SIG-M5 treated with dmso at 0.1 percent for 504 hours (cell line): ENCODE measurements around the gene PLXNA2.

ENCODE experiments used
- DNase-seq: peaks from one replicate; lab custom pipeline; 2025; ENCODE audit not compliant: unreplicated experiment; lab: John Stamatoyannopoulos, UW

PLXNA2 gene

GRCh38 chr1:208243967-208244916 is at the start of gene PLXNA2:
PLXNA2 (minus strand) TSS chr1:208244384; CDS start chr1:208217922, 26,462 bp downstream.
- DNase-seq = peak; percentile 87

DNA sequence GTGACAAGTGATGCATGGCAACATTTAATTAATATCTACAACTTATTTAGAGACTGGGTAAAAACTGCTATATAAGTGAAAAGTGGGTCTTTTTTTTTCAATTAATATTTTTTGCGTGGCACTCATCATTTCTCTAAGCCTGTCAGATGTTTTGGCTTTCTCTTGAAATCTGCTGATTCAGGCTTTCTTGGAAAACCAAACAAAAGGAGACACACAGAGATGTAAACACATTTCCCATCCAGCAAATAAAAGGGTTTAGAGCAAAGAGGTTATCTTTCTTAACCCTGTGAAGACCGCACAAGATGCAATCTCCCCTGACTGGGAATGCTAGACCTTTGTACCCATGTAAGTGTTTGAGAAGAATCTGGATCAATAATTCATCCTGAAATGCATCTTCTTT is 48.7 kb upstream of the PLXNA2 start:
- no peak for DNase-seq

DNA sequence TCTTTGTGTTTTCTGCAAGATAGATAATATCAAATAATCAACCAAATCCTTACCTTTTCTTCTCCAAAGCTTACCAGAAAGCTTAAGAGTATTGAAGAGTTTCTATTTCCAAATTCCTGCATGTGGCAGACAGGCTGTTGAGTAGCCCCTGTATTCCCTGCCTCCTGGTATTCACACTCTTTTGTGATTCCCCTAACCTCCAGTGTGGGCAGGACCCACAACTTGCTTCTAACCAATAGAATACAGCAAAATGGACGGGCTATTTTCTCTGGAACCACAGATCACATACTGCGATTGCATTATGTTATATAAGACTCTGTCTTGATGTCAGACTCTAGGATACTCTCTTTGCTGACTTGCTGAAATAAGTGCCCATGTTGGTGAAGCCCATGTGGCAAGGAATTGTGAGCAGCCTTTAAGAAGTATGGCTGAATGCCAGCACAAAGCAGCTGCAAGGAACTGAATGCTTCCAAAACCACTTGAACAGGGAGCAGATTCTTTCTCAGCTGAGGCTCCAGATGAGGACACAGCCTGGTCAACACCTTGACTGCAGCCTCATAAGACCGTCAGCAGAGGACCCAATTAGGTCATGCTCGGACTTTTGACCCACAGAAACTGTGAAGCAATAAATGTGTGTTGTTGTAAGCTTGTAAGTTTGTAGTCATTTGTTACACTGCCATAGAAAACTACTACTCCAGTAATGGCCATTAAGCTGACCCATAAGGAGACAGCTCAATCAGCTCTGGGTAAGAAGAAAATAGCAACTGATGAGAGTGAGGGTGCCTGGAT is 47.9 kb upstream of the PLXNA2 start:
- no peak for DNase-seq

DNA sequence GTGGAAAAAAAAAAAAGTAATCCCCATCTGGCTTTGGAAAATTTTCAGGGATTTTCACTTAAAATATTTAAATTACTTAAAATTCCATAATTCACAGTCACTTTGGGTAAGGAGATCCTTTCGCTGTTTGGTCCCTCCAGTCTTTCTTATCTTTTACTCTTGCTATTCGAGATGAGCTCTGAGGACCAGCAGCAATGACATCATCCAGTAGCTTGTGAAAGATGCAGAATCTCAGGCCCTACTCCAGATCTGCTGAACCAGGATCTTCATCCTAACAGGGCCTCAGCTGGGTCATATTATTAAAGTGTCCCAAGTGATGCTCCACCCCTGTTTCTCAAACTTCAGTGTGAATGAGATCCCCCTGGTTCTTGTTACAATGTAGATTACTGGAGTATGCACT is 46.9 kb upstream of the PLXNA2 start:
- DNase-seq = no peak

DNA sequence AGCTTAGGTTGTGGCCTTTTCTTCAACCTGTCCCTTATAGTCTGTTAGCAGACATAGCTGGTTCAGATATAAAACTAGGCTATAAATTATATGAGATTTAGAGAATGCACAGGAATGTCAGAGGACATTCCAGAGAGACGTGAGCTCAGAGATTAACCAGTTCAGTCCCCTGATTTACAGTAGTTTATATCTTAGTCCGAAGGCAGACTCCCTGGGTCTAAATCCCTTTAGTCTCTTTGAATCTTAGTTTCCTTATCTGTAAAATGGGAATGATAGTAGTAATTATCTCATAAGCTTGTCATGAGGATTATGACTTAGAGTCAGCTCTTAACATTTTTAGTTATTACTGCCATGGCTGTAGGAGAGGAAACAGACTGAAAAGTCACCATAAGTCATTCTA is 45.5 kb upstream of the PLXNA2 start:
- no peak for DNase-seq

GRCh38 chr1:208288495-208288894 is 44.3 kb upstream of the PLXNA2 start:
- DNase-seq = no peak

GRCh38 chr1:208280681-208281450 is 36.7 kb upstream of the PLXNA2 start:
- DNase-seq = no peak

DNA sequence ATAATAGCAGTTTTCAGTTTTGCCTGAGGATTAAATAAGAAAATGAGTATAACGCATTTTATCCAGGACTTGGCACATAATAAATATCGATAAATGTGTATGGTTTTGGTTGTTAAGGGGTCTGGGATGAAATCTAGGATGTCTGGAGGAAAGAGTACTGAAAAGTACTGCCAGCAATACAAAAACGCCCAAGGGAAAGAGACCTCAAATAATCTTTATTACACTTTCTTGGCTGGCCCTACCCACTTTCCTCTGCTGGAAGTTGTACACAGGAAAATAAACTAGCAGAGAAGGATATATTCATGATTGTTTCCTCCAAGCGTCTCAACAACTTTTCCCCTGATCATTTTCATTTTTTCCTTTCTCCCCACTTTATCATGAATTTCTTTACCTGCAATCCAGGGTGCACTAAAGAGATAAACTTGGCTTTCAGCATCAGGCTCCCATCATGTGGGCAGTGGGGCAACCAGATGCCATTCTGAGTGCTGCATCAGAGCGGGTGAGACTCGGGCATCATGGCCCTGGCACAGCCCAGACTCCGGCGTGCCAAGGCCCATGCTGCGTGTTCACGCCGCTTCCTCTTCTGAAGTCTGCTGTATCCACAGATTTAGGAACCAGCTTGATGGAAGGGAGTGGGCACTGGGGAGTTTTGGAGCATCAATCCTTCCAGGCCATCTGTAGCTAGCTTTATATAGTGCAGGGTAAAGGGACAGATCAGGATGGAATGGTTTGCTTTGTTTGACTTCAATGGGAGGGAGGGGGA is 35.8 kb upstream of the PLXNA2 start:
- no peak for DNase-seq

DNA sequence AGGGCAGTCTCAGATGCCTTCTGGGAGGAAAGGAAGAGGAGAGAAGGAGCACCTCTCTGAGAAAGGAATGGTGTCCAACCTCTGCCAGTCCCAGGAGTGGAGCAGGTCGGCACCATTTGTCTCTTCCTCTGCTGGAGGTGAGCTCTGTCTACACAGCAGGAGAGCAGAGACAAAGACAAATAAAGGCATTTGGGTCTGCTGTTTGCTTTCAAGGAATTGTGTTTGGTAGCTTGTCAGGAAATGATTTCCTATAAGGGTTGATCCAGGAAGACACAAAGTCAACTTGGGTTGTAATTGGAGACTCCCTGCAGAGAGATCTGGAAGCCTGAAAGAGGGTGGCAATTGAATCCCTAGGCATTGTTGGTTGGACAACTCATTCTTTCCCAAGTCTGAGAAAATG is 34.5 kb upstream of the PLXNA2 start:
- no peak for DNase-seq

DNA sequence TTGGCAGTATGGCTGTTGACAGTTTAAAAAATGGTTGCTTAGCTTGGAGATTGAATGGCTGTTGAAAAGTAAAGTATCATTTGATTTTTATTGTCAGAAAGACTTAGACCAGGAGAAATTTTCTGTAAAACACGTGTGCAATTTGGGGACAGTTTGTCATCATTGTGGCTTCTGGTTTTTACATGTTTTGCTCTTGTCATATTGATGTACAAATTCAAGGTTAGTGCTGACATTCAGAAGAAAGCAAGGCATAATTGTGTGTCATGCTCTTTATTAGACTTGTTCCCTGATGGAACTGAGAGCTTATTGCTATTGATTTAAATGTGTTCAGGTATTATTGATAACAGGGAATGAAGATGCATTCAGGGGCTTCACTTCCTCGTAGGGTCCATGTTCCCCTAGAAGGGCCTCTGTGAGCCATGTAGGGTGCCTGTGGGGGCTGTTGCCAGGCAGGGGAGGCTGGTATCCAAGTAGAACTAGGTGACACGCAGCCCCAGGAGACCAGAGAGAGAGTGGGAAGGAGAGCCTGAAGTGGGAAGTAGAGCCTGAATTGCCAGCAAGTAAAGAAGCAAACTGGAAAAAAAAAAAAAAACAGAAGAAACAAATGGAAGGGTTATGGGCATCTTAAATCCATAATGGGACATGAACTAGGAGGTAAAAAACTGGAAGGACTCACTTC is 32.7 kb upstream of the PLXNA2 start:
- no peak for DNase-seq

DNA sequence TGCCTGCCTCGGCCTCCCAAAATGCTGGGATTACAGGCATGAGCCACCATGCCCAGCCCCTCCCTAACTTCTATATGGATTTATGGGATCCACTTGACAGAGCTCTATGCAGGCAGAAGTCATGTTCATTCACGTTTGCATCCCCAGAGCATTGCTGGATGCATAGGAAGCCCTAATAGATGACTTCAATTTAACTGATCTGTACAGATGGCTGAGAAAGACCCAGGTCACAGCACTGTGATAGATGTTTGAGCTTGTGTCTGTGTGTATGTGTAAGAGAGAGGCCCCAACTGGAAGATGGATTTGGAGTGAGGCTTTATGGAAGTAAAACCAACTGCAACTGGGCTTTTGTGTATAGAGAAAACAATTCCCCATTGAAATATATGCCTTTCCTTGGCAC is 30.9 kb upstream of the PLXNA2 start:
- no peak for DNase-seq

DNA sequence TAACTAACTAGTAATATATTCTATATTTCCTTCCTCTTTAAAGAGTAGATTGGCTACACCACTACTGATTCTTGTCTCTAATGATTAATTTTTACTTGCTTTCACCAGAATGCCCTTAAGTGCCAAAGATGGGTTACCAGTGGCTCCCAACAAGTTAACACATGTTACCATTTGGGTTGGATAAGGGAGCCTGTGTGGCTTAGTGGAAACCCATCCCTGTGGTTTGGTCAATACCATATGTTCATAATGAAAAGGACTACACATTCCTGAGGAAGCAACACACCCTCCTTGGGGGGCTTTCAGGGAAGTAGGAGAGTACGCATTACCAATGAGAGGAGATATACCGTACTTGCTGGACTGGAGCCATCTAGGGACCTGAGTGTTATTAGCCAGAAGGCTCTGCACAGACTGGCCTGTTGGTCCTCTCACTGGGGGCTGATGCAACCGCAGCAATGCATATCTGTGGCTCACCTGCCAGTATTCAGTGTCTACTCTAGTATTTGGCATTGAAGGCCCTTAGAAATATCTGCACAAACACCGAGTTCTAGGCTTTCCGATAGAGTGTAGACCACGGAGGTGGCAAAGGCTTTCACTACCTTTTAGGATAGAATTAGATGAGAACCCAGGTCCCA is 29.3 kb upstream of the PLXNA2 start:
- no peak for DNase-seq

GRCh38 chr1:208272713-208273112 is 28.5 kb upstream of the PLXNA2 start:
- no peak for DNase-seq

- DNase-seq = no peak
Observed at GRCh38 chr1:208272311-208272710, 28.1 kb upstream of the PLXNA2 start.

DNA sequence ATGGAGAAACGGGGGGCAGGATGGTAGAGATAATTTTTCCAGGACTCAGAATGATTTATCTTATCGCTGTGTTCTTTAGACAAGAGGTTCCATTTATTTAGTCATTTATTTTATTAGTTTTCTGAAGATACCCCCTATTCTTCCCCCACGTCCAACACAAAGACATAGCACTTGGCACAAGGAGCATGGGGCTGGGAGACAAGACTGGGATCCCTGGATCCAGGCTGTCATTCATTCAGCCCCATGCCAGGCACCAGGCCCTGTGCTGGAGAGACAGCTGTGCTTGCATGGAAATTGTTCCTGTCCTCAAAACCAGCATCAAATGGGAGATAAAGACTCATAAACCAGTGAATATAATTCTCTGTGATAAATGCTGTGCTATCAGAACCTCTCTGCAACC is 27.1 kb upstream of the PLXNA2 start:
- DNase-seq = no peak

GRCh38 chr1:208270651-208271141 is 26.5 kb upstream of the PLXNA2 start:
- DNase-seq = no peak

DNA sequence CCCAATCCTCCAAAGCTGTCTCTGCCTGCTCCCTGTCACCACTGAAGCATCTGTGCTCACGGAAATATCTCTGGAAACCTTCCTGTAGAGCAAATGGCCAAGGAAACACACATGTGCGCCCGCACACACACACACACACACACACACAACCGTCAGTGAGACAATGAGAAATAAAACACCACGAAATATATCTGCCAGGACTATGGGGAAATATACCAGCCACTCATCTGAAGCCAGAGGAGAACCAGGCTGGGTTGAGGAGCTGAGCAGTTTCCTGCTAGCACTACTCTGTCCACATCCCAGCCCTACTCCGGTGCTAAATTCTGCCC is 25.1 kb upstream of the PLXNA2 start:
- DNase-seq = no peak

DNA sequence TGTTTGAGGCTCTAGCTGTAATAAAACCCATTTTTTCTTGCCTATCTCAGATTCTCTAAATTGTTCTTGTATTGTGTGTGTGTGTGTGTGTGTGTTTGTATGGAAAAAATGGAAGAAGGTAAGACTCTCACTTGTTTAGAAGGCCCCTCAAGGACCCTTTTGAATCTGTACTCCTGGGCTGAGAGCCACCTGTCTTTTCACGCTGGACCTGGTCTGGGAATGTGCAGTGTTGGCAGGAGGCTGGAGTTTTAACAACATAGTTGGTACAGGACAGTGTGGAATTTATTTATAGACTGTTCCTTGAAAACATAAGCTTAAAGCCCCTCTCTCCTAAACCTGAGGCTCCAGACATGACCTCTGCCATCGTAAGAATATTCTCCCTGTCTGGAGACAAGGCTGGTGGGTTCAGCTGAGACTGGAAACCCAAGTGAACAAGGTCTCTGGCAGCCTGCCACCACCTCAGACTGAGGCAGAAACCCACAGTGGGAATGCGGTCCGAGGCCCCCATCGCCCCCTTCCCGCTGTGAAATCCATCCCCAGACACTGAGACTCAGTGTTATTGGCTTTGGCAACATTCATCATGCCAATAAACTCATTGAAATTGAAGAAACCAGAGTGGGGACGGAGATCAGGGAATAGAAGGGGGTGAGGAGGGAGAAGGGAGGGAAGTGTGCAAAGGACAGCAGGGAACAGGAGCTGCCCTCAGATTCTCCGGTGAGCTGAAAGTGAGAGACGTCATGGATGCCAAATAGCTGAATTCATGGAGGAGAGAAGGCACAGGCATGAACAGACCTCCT is 24.6 kb upstream of the PLXNA2 start:
- DNase-seq = no peak

DNA sequence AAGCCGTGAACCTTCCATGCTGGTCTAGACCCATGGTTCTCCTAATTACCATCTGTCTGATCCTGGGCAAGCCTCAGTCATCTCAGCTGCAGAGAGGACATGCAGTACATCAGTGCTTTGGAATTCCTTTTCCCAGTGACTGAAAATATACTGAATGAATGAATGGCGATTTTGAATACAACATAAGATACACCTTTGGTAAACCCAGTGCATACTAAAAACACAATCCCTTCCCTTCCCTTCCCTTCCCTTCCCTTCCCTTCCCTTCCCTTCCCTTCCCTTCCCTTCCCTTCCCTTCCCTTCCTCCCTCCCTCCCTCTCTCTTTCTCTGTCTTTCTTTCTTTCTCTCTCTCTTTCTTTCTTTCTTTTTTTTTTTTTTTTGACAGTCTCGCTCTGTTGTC is 21.3 kb upstream of the PLXNA2 start:
- no peak for DNase-seq
